Pancreas (tissue), 10 donors: ENCODE measurements around the gene EIF2B2. TPM values are rescaled to one million over a fixed set of nuclear protein-coding genes. Genes with fewer than 3 reads are reported as not detected.

Source experiments
- ATAC-seq, 4 donors: fragments of 200-7000 bp; cut with Tn5 transposase; one replicate each; pipeline versions ENCODE4 v1.8.0 to v1.9.1; 2020; ENCODE audit warnings: mild to moderate bottlenecking in 4 of 4, moderate library complexity in 4 of 4
- DNase-seq, 6 donors: peaks; one replicate each; pipeline ENCODE4 v3.0.0-alpha.2; 2020
- FAIRE-seq: peaks from 2 replicates; lab custom pipeline; 2012; peaks lifted over from hg19 to GRCh38; lab: Jason Lieb, UNC
- H3K27ac ChIP-seq, 4 donors: fragments of 200-600 bp; sonication (generic); 1 replicate in 3 of 4; 2 replicates in 1 of 4; pipeline versions ENCODE4 v1.5.0 to v1.8.0; 2020
- H3K27me3 ChIP-seq, 4 donors: fragments of 200-600 bp; one replicate each; pipeline ENCODE4 v1.8.0; 2021
- H3K36me3 ChIP-seq, 3 donors: fragments of 200-600 bp; sonication (generic) in 1 of 3; one replicate each; pipeline versions ENCODE4 v1.5.0 to v1.8.0; 2020 to 2021
- H3K4me1 ChIP-seq, 3 donors: fragments of 200-600 bp; one replicate each; pipeline ENCODE4 v1.8.0; 2021
- H3K4me3 ChIP-seq, 4 donors: fragments of 200-600 bp; sonication (generic) in 2 of 4; one replicate each; pipeline versions ENCODE4 v1.5.0 to v1.8.0; 2020 to 2021
- H3K9me3 ChIP-seq, 4 donors: fragments of 200-600 bp; one replicate each; pipeline ENCODE4 v1.8.0; 2021
- CTCF ChIP-seq, 4 donors: fragments of 200-600 bp; sonication (generic) in 3 of 4; IDR thresholded peaks; one replicate each; pipeline versions ENCODE4 v1.5.0 to v1.8.0; 2021; ENCODE audit warnings: antibody characterized with exemption in 4 of 4
- WGBS, 2 donors: extraction: QIAGEN DNeasy Blood & Tissue Kit; methylation state at CpG; one replicate each; pipeline ENCODE4 v1.1.7; 2013; 5-methylcytosine and 5-hydroxymethylcytosine counted together
- intact Hi-C, 3 donors: fragments of 100-400 bp; cut with DNase I; formaldehyde crosslinking; loops; one replicate each; pipeline versions ENCODE4 v1.11.1 to v1.14.2; 2022
- polyA plus RNA-seq, 2 donors: library from polyadenylated mRNA; stranded (reverse); fragments of 200-250 nt; gene quantifications; one replicate each; pipeline ENCODE4 v1.2.3, GENCODE V29; 2013
- total RNA-seq, 6 donors: library from RNA; stranded (reverse); fragmentation: NEBNext Ultra II Directional in 4 of 6; extraction: Animal tissue kit (Norgen Biotek cat#: 25700) in 4 of 6; gene quantifications; one replicate each; pipeline versions ENCODE4 v1.2.1 to v1.2.4, GENCODE V29; 2021 to 2023
- donor health status: healthy with polysubstance abuse.
- donor health status: DM: no; HTN: no; CAD: no; lungs with moderate emphysema.
- donor health status: DM: no; HTN: no; CAD: no.
- donor health status: control.
- donor health status: control.
- donor health status: Bipolar disorder and iron deficiency.
- donor health status: DM: yes; HTN: yes; CAD: no.
- donor health status: DM: no; HTN: no; CAD: no.
- donor health status: DM: no; HTN: no; CAD: no.
- donor health status: DM: yes; HTN: yes; CAD: no.

Gene EIF2B2
- total and polyA plus RNA-seq, 8 donors, result 11.2 to 22.1 (median 16.6) TPM

- intact Hi-C loops, result no loop called here
- no peaks in the 10 kb centered on the region for H3K4me1 ChIP-seq
- 87 to 90% methylated on average over 15 of the region's 15 CpGs for WGBS, 2 donors
- FAIRE-seq, result no peak
- ATAC-seq, result peak in 3 of 4 donors; percentile 44 to 86 (median 73)
- DNase-seq, result no peak
- no peaks in the 10 kb centered on the region for H3K27me3 ChIP-seq
- H3K36me3 ChIP-seq, result no peaks in the 10 kb centered on the region
- TF ChIP-seq CTCF (IDR thresholded peaks at IDR 0.05), result no peak
- peak overlapping the region in 1 of 4 donors; percentile 12 for H3K27ac ChIP-seq
- no peaks in the 10 kb centered on the region for H3K9me3 ChIP-seq
- no peak overlapping the region for H3K4me3 ChIP-seq
Observed at GRCh38 chr14:74973003-74973653, 29.6 kb upstream of the EIF2B2 start.

- FAIRE-seq (no peak), DNase-seq (no peak), ATAC-seq (no peak)
- no peak overlapping the region for H3K27ac ChIP-seq
- H3K9me3 ChIP-seq, result no peaks in the 10 kb centered on the region
- 75 to 82% methylated on average over 5 of the region's 5 CpGs for WGBS, 2 donors
- intact Hi-C loops, result no loop called here
- no peak for TF ChIP-seq CTCF (IDR thresholded peaks at IDR 0.05)
- H3K4me3 ChIP-seq, result no peak overlapping the region
- H3K4me1 ChIP-seq, result no peaks in the 10 kb centered on the region
- no peaks in the 10 kb centered on the region for H3K27me3 ChIP-seq
- H3K36me3 ChIP-seq, result no peaks in the 10 kb centered on the region
Observed at GRCh38 chr14:74973905-74974363, 28.8 kb upstream of the EIF2B2 start.

- H3K27me3 ChIP-seq, result no peaks in the 10 kb centered on the region
- no peak for TF ChIP-seq CTCF (IDR thresholded peaks at IDR 0.05)
- no peaks in the 10 kb centered on the region for H3K4me1 ChIP-seq
- ATAC-seq (peak in 2 of 4 donors; percentile 28 to 29), DNase-seq (no peak), FAIRE-seq (no peak)
- H3K27ac ChIP-seq, result no peak overlapping the region
- H3K36me3 ChIP-seq, result no peaks in the 10 kb centered on the region
- 81 to 84% methylated on average over 15 of the region's 15 CpGs for WGBS, 2 donors
- H3K4me3 ChIP-seq, result no peak overlapping the region
- intact Hi-C loops, result no loop called here
- no peaks in the 10 kb centered on the region for H3K9me3 ChIP-seq
Observed at GRCh38 chr14:74974364-74975058, 28.2 kb upstream of the EIF2B2 start.

GRCh38 chr14:74975059-74975810, 27.5 kb upstream of the EIF2B2 start:
- Histone ChIP-seq H3K9me3 (no peaks in the 10 kb centered on the region), H3K36me3 (no peaks in the 10 kb centered on the region), H3K4me1 (no peaks in the 10 kb centered on the region), H3K27me3 (no peaks in the 10 kb centered on the region), H3K4me3 (no peak overlapping the region), H3K27ac (no peak overlapping the region)
- peak in 3 of 4 donors; percentile 27 to 59 (median 50) for ATAC-seq
- WGBS, 2 donors, result 61 to 73% methylated on average over 11 to 12 of the region's 12 CpGs
- no peak for TF ChIP-seq CTCF (IDR thresholded peaks at IDR 0.05)
- intact Hi-C loops, result no loop called here
- no peak for FAIRE-seq
- peak in 3 of 6 donors; percentile 37 to 81 (median 61) for DNase-seq
